Right renal cortex interstitium (tissue), 3 donors: ENCODE results near the gene DLG2. TPM values are rescaled to one million over a fixed set of nuclear protein-coding genes. Genes with fewer than 3 reads are reported as not detected.
"Not testable (repeated sequence)": the region's sequence is repeated elsewhere in the genome, so short reads cannot be mapped to it uniquely, and the experiment has no call there.

Experiments
- DNase-seq, 3 donors: peaks; one replicate each; pipeline ENCODE4 v3.0.0-alpha.2; 2013; ENCODE audit warnings: low read depth in 3 of 3, low spot score in 2 of 3
- polyA plus RNA-seq, 3 donors: library from polyadenylated mRNA; unstranded; fragments of 120-200 nt; gene quantifications; one replicate each; pipeline ENCODE4 v1.2.1, GENCODE V29; 2013; ENCODE audit not compliant: insufficient read length in 3 of 3

DLG2 gene
- polyA plus RNA-seq, 3 donors = 11.5 to 14.0 (median 13.3) TPM

DNA sequence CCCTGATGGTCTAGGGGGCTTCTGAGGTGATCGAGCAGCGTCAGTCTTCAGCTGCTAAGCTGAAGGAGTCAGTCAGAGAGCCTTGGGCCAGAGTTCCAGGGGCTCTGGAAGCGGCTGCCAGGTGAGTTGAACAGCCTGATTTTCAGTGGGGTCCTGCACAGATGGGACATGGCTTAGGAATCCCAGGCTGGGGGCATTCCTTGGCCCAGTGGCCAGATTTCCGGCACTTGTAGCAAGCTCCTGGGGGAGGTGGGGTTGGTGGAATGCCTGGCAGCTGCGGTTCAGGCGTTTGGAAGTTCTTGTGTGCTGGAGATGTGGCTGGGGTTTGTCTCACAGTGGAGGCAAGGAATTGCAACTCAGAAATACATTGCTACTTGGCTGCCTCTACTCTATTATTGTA is 2192.3 kb downstream of the DLG2 start:
- DNase-seq = not testable (repeated sequence)

DNA sequence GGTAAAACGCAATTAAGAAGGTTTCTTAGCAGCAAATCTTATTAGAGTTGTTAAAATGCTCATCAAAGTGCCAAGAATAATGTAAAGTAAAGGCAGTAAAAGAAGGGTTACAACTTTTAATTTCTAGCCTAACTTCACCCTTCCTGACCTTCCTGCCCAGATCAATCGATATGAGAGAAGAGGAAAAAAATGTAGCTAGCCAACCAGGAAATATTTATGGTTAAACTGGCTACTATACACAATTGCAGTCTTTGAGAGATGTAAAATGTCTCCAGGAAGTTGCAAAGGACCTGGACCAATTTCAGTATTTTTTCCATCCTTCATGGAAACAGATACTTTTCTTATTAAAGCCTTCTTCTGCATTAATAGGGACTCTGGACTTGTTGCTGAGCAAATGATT is 2199.2 kb downstream of the DLG2 start:
- DNase-seq = no peak

GRCh38 chr11:83427501-83427900 is 2199.6 kb downstream of the DLG2 start:
- no peak for DNase-seq

DNA sequence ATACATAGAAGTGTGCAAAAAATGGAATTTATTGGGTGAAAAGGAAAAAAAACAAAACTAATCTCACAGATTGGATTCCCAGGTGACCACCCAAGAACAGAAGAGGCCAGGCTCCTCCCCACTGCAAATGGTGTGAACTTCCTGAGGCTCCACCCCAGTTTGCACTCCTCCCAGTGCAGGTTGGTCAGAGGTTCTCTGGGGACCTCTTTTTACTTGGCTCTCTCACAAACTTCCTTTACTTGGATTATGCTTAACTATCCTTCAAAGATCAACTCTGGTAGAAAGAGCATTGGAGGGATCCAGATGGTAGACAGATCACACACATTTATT is 2202.0 kb downstream of the DLG2 start:
- DNase-seq = no peak

DNA sequence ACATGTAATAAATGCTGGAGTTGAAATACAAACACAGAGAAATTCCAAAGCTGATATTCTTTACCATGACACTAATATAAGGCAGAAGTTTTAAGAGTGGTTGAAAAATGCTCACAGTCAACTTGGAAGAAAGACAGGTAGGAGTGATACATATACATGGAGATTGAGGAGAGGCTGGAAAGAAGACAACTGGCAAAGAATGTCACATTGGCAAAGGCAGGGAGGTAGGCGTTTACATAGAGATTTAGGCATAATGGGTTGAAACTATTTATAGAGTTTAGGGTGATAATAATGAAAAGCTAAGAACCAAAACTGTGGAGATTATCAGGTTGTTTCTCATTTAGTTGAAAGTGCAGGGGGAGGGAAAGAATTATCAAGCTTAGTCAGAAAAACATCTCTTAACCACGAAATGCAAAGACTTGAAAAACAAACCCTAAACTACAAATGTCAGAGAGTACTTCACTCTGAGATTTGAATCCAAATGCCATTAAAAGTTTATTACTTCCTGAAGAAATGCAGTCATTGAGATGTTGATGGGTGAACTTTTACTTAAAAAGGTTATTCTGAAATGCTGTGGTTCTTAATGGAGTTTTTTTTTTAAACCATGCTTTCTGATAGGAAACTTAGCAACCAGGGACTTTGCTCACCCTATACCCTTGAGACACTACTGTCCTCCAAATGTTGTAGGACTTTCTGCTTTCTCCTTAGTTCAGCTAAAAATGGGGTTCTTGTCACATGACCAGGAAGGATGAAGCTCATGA is 2202.6 kb downstream of the DLG2 start:
- no peak for DNase-seq

GRCh38 chr11:83422641-83423040 is 2204.5 kb downstream of the DLG2 start:
- DNase-seq = not testable (repeated sequence)

DNA sequence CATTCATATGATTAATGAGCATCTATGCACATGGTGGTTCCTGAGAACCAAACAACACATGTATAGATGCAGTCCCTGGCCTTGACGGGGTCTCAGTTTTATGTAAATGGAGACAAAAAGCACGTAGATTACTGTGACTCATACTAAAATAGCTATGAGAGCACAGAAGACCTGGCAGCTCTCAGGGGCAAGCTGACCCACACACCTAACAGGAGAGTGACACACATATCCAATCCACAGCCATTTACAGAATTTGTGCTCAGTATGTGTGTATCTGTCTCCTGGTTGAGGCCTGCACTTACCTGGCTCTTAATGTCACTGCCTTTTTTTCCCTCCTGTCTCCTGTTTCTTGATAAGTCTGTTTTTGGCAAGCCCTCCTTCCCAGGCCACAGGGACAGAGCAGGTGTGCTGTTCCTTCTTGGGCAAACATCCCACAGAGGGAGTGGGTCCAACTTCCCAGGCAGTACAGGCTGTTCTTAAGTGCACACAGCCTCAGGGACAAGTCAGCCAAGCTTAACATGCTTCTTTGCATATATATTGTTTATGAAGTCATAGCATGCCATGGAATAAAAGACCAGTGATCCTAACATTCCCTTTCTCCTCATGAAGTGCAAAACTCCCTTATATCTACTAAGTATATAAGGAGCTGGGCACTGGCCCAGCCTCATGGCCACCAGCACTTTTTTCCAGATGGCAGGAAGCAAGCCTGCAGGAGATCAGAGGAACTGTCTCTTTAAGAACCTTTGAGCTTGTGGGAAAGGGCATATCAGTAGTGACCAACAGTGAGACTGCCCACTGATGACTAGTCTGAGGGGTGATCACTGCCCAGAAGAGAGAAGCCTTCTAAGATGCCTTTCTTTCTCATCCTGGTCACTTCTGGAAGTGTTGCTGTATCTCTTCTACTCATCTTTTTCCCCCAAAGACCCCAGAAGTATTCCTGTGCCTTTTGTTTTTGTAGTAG is 2216.3 kb downstream of the DLG2 start:
- DNase-seq = no peak

- no peak for DNase-seq
These were observed 2217.3 kb downstream of the DLG2 start for GRCh38 chr11:83409891-83410290.

DNA sequence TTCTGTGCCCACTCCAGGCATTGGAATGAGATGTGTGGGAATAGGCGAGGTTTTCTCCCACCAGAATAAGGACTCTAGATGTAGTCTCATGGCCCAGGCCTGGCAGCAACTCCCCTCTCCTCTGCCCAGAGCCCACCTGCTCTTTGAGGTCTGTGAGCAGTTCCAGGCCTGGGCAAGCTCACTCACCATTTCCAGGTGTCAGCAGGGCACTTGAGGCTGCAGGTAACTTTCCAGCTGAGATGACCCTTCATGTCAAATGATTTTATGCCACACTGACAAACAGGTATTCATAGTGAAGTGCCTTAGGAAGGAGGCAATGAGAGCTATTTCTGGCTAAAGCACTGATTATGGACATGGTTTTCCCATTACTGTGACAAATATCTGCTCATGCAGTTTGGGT is 2217.7 kb downstream of the DLG2 start:
- no peak for DNase-seq

- no peak for DNase-seq
These were observed 2218.2 kb downstream of the DLG2 start for GRCh38 chr11:83408946-83409345.

Other genes starting within 250 kb of the DLG2 start
- 10 to 100 TPM; 70.4 to 75.5 (median 72.2) TPM for gene TMEM126B, start 1.2 kb upstream of the DLG2 start, polyA plus RNA-seq
- 10 to 100 TPM; 35.1 to 38.9 (median 38.3) TPM for gene TMEM126A, start 20.6 kb upstream of the DLG2 start, polyA plus RNA-seq
- gene CREBZF, start 37.8 kb upstream of the DLG2 start, polyA plus RNA-seq = 100 to 1,000 TPM in 2 of 3 donors, 10 to 100 TPM in 1; 94.2 to 116 (median 103) TPM
- 1 to 10 TPM; 4.4 to 5.7 (median 4.6) TPM for gene CCDC89, start 58.9 kb upstream of the DLG2 start, polyA plus RNA-seq
- 10 to 100 TPM; 69.4 to 76.6 (median 69.6) TPM for gene SYTL2, start 183.8 kb upstream of the DLG2 start, polyA plus RNA-seq
- gene CCDC83, start 228.0 kb upstream of the DLG2 start, polyA plus RNA-seq = not detected